HuH-7.5 (cell line): Measurements from ENCODE around the gene LUM.

Source experiments
- DNase-seq: peaks from one replicate; pipeline ENCODE4 v3.0.0; 2011; ENCODE audit warnings: low spot score

LUM gene, protein sequence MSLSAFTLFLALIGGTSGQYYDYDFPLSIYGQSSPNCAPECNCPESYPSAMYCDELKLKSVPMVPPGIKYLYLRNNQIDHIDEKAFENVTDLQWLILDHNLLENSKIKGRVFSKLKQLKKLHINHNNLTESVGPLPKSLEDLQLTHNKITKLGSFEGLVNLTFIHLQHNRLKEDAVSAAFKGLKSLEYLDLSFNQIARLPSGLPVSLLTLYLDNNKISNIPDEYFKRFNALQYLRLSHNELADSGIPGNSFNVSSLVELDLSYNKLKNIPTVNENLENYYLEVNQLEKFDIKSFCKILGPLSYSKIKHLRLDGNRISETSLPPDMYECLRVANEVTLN

DNA sequence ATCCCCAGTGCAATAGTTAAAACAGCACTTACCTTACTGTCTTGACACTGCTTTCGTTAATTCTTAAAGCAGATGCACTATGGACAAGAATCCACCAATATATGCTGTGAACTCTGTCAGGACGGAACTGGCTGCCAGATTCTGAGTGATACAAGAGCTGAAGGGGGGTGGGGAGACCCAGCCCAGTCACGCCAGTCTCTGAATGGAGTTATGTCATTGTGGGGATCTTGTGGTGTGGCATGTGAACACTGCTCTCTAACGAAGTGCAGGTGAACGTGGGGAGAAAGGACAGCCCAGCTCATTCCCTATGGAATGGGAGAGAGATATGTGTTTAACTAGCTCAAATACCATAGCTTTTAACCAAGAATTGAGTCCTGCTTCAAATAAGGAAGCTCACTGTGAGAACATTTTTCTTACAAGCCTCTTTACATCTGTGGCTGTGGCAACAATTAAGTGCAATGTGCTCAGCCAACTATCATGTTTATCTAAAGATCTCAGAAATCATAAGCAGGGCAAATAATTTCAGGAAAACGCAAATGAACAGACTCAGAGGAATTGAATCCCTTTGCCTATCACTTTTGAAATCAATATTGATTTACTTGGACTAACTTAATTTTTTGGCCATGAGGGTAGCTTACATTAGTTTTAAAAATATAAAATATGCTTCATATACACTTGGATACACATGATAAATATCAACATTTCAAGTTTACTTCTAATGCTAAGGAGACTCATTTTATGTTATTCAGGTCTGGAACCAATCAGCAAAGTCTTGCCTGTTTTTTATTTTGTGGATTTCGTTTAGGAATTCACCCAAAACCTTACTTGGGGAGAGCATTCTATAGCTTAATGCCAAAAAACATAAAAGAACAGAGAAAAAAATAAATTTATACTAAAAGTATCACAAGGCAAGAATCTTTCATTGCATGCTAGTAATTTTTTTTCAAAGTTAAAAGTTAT is at the start of gene LUM:
Gene LUM, minus strand, starts transcription at position 129 of the 960 bp plus-strand sequence. CDS start 2,515 bp downstream, outside the sequence.
- no peak for DNase-seq

DNA sequence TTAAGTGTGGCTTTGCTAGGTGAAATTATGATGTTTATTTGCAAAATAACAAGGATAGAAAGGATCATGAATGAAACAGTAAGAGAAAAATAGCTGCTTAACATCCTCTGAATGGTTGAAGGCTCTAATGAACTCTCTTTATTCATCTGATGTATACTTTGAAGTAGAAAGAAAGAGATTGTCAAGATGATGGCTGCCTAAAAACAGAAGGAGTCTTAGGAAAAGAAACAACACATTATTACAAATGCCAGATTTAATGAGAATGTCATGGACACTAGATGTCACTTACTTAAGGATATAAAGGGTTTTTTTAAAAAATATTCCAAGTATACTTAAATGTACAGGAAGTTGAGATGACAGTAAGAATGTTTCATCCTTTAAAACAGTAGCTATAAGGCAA is 49.7 kb upstream of the LUM start:
- DNase-seq, result no peak

DNA sequence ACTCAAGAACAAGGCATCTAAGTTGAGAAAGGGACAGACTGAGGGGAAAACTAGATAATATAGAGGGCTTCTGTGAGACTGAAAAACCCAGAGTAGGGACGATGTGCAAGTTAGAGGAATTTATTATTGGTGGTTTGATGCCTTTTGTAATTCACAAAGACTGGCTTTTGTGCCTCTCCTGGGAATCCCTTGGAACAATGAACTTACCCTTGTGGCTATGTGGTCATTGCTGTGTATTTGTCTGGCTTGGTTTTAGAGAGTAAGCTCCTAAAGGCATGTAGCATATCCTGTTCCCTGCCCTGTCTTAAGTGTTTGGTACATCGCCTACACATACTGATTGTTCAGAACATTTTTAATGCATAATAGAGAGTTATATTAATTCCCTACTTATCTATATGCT is 44.7 kb upstream of the LUM start:
- no peak for DNase-seq

DNA sequence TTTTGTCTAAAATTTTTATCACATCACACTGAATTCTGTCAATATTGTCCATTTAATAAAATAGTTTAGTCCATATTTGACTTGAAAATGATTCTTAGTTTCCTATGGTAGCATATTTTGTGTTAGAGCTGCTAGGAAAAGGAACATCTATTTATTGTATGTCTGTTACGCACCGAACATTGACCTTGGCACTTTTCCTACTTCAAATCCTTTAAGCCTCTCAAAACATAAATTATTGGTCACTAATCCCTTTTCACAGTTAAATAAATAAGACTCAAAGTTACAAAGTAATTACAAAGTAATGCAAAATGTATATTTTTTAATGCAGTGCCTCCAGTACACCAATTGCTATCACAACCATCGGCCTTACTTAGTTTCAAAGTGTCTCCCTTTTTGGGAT is 42.8 kb upstream of the LUM start:
- DNase-seq, result no peak

DNA sequence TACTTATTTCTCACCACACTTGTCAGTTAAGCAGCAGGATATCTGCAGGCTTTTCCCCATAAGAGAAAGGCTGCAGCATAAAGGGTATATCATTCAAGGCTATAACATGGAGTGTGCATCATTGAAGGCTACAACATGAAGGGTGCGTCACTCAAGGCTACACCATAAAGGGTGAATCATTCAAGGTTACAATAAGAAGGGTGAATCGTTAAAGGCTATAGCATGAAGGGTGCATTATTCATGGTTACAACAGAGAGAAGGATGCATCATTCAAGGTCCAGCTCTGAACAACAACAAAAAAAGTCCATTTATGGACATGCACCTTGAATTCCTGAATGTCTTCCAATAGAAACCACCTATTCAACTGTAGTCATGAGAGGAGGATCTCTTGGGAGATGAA is 32.8 kb upstream of the LUM start:
- no peak for DNase-seq

DNA sequence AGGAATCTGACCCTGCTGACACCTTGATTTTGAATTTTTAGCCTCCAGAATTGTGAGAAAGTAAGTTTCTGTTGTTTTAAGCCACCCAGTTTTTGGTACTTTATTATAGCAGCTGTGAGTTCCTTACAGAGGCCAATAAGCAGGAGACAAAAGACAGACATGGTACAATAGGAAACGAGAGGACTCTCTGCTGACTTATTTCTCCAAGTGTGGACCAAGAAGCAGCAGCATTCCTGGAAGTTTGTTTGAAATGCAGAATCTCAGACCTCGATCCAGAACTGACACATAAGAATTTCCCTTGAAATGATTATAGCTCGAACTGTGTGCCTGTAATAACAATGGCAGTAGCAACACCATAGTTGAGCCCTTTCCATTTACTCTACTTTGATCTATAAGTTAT is 31.9 kb upstream of the LUM start:
- DNase-seq, result no peak

DNA sequence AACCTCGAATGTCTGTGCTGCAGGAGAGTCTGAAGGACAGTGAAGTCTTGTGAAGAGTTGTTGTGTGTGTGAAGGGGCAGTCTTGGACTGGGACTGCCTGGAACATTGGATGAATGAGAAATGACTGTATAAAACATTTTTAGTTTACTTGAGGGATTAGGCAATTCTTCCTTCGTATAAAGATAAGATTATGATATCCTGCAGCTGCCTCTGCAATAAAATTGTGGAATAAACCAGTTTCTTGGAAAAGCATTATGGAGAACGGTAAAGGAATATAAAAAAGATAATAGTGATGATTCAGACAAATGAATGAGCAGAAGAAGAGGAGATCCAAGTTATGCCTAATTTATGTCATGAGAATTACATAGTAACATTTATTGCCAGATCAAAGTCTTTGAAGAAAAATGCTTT is 30.9 kb upstream of the LUM start:
- no peak for DNase-seq

DNA sequence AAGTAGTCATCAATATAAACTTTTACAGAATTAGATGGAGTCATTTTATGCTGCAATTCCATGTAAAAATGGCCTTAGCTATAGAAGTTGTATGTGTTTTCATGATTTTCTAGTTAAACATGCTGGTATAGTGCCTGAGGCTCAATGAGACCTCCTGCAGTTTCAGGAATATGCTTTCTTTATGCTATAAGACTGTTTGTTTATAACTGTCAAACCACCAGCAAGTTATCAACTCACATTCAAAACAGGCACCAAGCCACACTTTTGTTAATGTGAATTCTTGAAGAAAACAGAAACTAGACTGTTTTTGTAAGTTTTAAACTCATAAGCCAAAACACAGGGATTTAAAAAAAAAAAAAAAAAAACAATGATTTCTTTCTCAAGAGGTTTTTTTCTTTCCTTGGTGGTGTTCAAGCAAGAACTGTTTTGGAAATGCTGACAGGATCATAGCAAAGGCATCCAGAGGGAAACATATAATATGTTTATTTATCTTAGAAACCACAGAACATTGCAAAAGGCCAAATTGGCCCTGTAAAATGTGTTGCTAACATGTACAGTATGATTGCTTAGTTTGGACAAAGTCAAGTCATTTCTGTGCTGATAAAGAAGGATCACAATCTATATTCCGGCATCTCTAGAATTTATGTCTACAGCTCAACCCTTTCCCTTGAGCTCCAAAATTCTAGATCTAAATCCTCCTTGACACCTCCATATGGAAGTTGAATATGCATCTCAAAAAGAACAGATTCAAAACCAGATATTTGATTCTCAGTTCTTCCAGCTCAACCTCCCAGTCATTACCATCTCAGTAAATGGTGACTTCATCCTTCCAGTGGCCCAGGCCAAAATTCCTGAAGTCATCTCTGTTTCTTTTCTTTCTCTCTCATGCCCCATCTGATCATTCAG is 29.0 kb upstream of the LUM start:
- no peak for DNase-seq

DNA sequence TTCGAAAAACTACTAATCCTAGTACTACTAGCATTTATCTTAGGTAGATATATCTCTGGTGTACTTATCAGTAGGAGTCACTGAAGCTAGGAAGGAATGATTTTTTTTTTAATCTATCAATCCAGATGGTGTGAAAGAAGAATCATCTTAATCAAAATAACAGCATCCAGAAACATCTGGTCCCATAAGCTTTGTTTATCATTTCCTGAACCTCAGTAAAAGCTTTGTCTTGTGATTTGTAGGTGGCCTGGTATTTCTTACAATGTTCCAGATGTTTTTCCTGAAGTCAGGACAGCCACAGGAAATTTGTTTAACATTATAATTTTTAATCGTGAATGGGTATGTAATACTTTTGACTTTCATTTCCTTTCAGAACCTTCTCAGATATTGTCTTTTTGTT is 28.0 kb upstream of the LUM start:
- DNase-seq, result no peak

DNA sequence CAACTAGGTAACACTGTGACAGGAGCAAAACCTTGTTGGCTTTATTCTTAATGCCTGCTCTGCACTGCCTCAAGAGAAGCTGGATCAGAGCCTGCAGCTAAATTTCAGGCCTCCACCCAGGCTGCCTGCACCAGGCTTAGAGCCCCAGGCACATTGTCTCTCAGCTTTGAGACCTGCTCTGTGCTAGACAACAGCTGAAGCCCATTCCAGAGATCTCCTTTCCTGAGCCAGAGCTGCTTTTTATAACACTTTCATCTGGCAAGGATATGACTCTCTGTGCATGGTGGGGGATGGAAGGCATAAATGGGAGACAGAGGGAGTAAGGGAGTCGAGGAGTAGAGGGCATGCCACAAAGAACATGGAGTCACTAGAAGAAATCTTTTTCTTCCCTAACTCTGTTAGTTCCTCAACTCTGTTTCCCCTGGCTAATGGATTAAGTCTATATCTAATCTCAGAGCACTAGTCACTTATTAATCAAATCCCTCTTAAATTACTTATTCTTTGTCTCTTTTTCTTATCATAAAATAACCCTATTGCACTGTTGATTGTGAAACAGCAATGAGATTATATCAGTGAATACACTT is 27.1 kb upstream of the LUM start:
- no peak for DNase-seq

DNA sequence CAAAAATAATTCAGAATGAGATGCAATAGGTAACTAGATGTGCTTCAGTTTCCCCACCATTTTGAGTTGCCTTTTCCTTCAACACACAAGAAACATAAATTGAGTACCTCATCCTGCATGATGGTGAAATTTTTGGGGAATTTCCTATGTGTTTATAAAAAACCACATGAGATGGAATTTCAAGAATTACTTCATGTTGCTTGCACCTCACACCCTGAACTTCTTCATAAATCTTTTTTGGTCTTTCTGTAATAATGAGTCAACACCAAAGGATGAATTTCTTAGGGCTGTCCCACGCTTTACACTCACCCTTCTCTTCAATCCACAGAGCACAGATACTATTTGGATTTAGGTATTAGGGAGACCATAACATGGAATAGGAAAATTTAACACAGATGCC is 22.6 kb upstream of the LUM start:
- DNase-seq, result no peak

DNA sequence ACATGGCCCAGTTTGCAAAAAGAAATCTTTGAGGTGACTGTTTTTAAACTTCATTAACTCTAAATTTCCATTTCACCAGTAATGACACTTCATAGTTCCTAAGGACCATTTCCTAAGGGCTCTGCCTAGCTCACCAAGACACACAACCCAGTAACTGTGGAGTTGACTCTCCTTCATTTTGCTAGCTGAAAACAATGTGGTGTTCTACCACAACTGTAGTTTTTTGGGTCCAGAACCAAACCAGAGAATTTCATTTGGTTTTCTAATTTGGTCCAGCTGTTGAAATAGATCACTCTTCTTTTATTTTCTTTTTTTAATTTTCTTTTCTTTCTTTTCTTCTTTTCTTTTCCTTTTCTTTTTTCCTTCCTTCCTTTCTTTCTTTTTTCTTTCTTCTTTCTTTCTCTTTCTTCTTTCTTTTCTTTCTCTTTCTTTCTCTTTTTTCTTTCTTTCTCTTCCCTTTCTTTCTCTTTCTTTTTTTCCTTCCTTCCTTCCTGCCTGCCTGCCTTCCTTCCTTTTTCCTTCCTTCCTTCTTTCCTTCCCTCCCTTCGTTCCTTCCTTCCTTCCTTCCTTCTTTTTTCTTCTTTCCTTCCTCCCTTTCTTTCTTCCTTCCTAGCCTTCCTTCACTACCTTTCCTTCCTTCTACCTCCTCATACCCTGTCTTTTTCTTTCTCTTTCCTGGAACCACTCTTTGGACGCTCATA is 18.5 kb upstream of the LUM start:
- no peak for DNase-seq

DNA sequence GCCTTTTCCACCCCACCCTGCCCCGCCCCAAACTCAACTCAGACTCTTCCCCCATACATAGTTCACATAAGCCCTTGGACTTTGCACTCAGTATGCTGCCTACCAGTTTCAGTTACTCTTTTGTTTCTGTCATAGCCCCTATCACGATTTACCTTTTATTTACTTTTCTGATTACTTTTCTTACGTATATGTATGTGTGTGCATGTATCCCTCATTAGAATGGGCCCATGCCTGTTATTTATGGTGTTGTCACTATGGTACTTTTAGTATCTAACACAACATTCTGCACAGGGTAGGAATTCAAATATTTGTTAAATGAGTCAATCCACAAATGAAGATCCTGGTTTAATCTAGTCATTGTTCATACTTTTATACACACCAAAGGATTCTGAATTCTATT is 16.5 kb upstream of the LUM start:
- DNase-seq, result no peak

DNA sequence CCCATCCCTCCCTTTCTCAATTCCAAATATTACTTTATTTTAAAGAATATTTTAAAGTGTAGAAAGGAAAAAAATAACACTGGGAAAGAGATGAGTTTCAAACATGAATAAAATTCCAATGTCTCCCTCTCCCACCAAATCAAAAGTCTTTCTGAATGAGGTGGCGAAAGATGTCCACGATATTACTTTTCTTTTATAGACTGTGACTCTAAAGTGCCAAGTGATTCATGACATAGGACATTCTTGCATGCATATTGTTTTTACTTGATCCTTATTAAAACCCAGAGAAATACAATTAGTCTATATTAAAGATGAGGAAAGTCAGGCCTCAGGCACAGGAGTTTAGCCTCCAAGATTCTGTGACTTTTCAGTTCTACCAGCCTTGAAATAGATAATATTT is 16.0 kb upstream of the LUM start:
- no peak for DNase-seq

DNA sequence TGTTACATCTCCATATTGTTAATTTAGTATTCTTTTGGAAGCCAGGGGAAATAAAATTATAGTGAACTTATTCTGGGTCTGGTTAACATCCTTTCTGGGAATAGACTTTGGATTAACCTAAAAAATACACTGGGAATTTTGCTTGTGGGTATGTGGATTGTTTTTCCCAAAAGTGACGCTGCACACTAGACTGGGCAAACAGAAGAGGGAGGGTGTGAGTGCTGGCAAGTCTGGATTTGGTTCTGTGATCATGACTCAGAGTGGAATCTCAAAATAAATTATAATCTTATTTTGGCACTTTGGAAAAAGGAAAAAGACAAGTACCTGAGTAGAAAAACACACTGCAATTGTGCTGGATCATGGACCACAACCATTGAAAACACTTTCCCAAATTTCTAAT is 15.2 kb upstream of the LUM start:
- no peak for DNase-seq

DNA sequence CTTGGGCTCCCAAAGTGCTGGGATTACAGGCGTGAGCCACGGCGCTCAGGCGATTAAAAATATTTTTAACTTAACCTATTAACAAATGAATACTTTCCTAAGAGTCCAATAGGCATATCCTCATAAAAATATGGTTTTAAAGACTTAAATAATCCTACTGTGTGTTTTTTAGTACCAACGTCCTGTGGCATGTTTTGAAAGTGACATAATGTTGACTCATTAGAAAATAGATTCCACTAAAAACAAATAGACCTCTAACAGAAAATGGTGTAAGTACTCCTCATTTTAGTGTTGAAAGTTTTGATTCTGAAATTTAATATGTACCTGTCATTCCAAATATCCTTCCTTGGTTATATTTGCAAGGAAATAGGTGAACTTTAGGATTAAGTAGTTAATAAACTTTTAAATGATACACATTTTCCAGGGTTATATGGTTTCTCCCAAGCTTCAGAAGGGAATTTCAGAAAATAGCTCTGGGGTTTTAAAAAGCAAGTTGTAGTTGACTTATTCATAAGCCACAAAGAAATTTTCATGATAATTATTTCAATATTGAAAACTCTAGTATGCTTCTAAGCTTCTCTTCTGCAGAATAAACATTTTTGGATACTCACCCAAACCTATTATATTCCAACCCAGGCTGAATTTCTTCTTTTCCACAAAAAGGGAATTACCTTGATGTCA is 12.1 kb upstream of the LUM start:
- no peak for DNase-seq

DNA sequence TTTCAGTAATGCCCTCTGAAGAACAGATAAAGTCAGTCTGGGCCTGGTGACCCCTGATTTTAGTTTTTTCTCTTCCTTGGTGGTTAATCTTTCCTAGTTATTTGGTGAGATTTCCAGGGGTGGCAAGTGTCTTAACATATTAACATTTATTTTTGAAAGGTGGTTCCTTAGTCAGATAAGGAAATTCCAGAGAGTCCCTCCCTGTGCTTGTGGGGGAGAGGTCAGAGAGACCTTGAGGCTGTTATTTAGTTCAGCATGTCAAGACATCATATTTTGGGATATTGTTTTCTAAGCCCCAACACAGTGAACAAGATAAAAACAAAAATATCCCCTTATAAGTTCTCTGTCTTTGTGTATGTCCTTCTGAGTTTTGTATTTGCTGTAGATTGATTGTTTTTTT is 9.5 kb upstream of the LUM start:
- no peak for DNase-seq

DNA sequence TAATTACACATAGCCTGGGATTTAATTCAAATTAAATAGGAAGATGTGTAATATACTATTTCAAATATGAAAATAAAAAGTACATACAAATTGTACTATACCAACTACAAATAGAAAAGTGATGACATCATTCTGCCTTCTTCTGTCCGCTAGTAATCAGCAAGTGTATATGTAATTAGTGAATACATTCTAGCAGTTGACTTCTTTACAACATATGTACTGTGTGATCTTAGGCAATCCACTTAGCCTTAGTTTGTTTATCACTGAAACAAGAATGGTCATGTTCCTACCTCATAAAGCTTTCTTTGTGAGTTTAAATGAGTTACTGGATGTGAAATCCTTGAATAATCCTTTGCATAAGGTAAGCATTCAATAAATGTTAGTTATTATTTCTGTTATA is 7.8 kb upstream of the LUM start:
- no peak for DNase-seq

DNA sequence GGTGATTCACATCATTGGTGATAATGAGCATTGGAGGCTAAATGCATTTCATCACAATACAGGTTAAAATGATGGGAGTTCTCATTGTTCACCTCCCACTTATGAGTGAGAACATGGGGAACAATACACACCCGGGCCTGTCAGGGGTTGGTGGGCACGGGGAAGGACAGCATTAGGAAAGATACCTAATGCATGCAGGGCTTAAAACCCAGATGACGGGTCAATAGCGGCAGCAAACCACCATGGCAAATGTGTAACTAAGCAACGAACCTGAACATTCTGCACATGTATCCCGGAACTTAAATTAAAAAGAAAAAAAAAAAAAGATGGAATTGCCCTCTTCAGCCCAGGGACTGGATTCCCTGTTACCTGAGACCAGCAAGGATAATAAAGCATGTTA is 2.3 kb upstream of the LUM start:
- no peak for DNase-seq

DNA sequence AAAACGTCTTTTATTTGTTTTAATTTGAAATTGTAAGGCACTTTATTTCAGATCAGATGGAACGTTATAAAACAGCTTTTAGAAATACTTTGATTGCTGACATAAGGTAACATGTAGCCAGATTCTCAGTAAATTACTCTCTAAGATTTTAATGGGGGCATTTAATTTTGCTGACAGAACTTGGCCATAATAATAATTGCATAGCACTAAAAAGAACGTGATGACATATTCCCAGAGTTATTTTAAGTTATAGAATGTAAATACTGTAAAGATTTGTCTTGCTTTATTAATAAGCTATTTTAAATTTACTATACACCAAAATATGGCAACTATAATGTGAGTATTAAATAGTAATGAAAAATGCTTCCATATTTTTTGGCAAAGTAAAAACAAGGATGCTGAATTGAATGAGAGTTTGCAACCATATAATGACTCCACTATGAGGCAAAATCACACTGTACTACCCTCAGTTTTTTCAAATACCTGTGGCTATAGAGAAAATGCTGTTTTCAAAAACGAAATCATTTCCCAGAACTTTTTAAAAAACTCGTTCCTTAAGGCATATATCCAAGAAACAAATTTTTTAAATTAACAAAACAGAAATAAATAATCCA is 876 bp downstream of the LUM start:
- DNase-seq, result no peak
